K562 treated with DMSO at 1 percent for 48 hours (cell line): Measurements from ENCODE around the gene MAP4K3. TPM values are rescaled to one million over a fixed set of nuclear protein-coding genes. Genes with fewer than 3 reads are reported as not detected.

ENCODE experiments used
- total RNA-seq: library from RNA; unstranded; fragments of 300-600 nt; gene quantifications from 2 replicates; pipeline ENCODE4 v1.2.3, GENCODE V29; 2022; ENCODE audit warnings: low replicate concordance; ENCODE audit errors: extremely low read depth

MAP4K3 gene
- total RNA-seq, result not detected in 2 replicates

GRCh38 chr2:39436592-39437521, at the start of gene MAP4K3:
MAP4K3 (minus strand) TSS chr2:39437285; CDS start chr2:39436987, 298 bp downstream.

GRCh38 chr2:39243469-39244123, 193.5 kb downstream of the MAP4K3 start, which contains the start of gene CDKL4:
CDKL4 (minus strand) TSS chr2:39243970.

Other genes with a start within 250 kb of the MAP4K3 start
- not detected in 2 replicates for gene CDKL4, start 193.3 kb downstream of the MAP4K3 start, total RNA-seq
- gene TMEM178A, start 228.6 kb upstream of the MAP4K3 start, total RNA-seq, result not detected in 2 replicates